NCI-H2196 treated with DMSO at 0.1 percent for 48 hours (cell line): Measurements from ENCODE around the gene CTAG1B.
"Not testable (repeated sequence)": the region's sequence is repeated elsewhere in the genome, so short reads cannot be mapped to it uniquely, and the experiment has no call there.

Experiments
- DNase-seq: peaks from one replicate; lab custom pipeline; 2025; ENCODE audit not compliant: unreplicated experiment; lab: John Stamatoyannopoulos, UW

Gene CTAG1B

DNA sequence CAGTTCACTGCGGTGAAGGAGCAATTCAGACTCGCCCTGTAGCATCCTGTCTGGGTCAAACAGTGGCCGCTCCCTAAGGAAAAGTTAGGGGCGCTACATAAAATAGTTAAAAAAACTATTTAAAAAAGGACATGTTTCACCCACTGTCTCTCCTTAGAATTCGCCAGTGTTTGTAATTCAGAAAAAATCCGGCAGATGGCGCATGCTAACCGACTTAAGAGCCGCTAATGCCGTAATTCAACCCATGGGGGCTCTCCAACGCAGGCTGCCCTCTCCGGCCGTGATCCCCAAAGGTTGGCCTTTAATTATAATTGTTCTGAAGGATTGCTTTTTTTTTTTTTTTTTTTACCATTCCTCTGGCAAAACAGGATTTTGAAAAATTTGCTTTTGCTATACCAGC, 28.7 kb downstream of the CTAG1B start:
- not testable (repeated sequence) for DNase-seq

- DNase-seq = not testable (repeated sequence)
Measured at GRCh38 chrX:154584585-154585183, 34.4 kb downstream of the CTAG1B start, which contains the start of gene CTAG1A. TSS of gene CTAG1A (plus strand) at chrX:154585133. CDS start at chrX:154585207, 74 bp downstream.

DNA sequence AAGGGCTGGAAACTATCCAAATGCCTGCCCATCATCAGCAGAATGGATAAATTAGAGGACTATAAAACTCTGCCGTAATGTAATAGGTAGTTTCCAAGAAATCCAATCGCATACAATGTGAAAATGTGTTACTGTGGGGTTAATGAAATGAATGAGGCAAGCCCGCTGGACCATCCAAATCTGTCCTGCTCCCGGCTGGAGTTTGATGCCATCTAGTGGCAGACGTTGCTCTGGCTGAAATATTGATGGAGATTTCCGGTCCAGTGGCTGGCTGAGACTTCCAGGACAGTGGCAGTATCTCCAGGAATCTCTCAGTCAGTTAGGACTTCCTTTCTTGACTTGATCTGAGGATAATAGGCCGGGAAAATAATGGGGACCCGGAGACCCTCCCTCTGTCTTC, 36.1 kb downstream of the CTAG1B start:
- not testable (repeated sequence) for DNase-seq

DNA sequence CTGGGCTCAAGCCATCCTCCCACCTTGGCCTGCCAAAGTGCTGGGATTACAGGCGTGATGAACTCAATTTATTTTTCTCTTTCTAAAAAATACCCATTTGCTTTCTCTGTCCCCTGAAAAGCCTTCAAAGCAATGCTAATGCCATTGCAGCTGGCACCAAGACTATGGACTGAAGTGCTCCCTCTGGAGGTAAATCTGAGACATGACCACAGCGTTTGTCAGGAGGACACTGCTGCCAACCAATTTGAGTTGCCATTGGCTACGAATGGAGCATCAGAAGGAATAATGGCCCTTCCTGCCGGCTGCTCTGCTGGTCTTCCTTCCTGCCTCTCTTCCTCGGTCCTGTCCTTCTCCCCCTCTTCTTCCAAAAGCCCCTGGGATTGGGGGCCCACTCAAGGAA, 44.0 kb downstream of the CTAG1B start:
- not testable (repeated sequence) for DNase-seq

- DNase-seq = not testable (repeated sequence)
Measured at GRCh38 chrX:154573061-154573460, 46.0 kb downstream of the CTAG1B start.

- DNase-seq = not testable (repeated sequence)
Measured at GRCh38 chrX:154570361-154570760, 48.7 kb downstream of the CTAG1B start.
